SU-DHL-6 (cell line): ENCODE measurements around the gene COL17A1.

Experiments
- H2AFZ ChIP-seq: fragments of 200-600 bp; sonication (generic); 2 replicates; pipeline ENCODE4 v1.6.1; 2014; ENCODE audit warnings: low read depth, mild to moderate bottlenecking, moderate library complexity, mixed read lengths, antibody characterized with exemption, low read length; ENCODE audit not compliant: severe bottlenecking
- H3F3A ChIP-seq: fragments of 200-600 bp; shearing (Covaris generic); 2 replicates; pipeline ENCODE4 v1.6.0; 2016; ENCODE audit warnings: antibody characterized with exemption, mild to moderate bottlenecking; ENCODE audit not compliant: insufficient read depth
- H3K27ac ChIP-seq: fragments of 200-600 bp; sonication (generic); 2 replicates; pipeline ENCODE4 v1.5.1; 2016; ENCODE audit warnings: low read depth, mild to moderate bottlenecking, low read length, moderate library complexity, mixed read lengths
- H3K27me3 ChIP-seq: fragments of 200-600 bp; sonication (generic), shearing (Covaris generic); 2 replicates; pipeline ENCODE4 v1.6.0; 2014; ENCODE audit warnings: mild to moderate bottlenecking, low read length
- H3K36me3 ChIP-seq: fragments of 200-600 bp; sonication (generic); 2 replicates; pipeline ENCODE4 v1.6.1; 2014; ENCODE audit warnings: mild to moderate bottlenecking, low read length, mixed read lengths
- H3K4me2 ChIP-seq: fragments of 300-600, 200-600 bp; shearing (Covaris generic), sonication (generic); 2 replicates; pipeline ENCODE4 v1.6.0; 2014; ENCODE audit warnings: low read length, low read depth, mild to moderate bottlenecking; ENCODE audit not compliant: poor library complexity, severe bottlenecking
- H3K4me3 ChIP-seq: fragments of 200-600 bp; sonication (generic); 2 replicates; pipeline ENCODE4 v1.5.1; 2014; ENCODE audit warnings: antibody characterized with exemption, low read length, mild to moderate bottlenecking, mixed read lengths; ENCODE audit not compliant: insufficient read depth, poor library complexity, severe bottlenecking
- H3K79me2 ChIP-seq: fragments of 200-600 bp; sonication (generic); 2 replicates; pipeline ENCODE4 v1.6.1; 2014; ENCODE audit warnings: mild to moderate bottlenecking, low read length, moderate library complexity; ENCODE audit not compliant: insufficient read depth
- H3K9ac ChIP-seq: fragments of 200-600 bp; sonication (generic); 2 replicates; pipeline ENCODE4 v1.7.0; 2014; ENCODE audit warnings: mild to moderate bottlenecking, low read length
- H3K9me2 ChIP-seq: fragments of 200-600 bp; sonication (generic); replicated peaks from 2 replicates; pipeline ENCODE4 v1.6.1; 2014; ENCODE audit warnings: low read length; ENCODE audit not compliant: insufficient read depth
- H3K9me3 ChIP-seq: fragments of 200-600 bp; sonication (generic); 2 replicates; pipeline ENCODE4 v1.6.1; 2014; ENCODE audit warnings: low read length, mixed read lengths; ENCODE audit not compliant: insufficient read depth
- H4K20me1 ChIP-seq: fragments of 200-600 bp; sonication (generic); 2 replicates; pipeline ENCODE4 v1.6.1; 2014; ENCODE audit warnings: low read depth, mild to moderate bottlenecking, antibody characterized with exemption, low read length, moderate library complexity, mixed read lengths
- CTCF ChIP-seq: fragments of 200-600 bp; sonication (generic); IDR thresholded peaks from one replicate; pipeline ENCODE4 v1.5.1; 2017; ENCODE audit warnings: antibody characterized with exemption, mild to moderate bottlenecking, low read length, moderate library complexity; ENCODE audit not compliant: insufficient read depth, poor library complexity, severe bottlenecking
- EZH2phosphoT487 ChIP-seq: fragments of 200-600 bp; sonication (generic), shearing (Covaris generic); conservative IDR thresholded peaks from 2 replicates; pipeline ENCODE4 v1.6.1; 2018; ENCODE audit warnings: mild to moderate bottlenecking, antibody characterized with exemption, low read length, moderate library complexity, mixed read lengths

Gene COL17A1

GRCh38 chr10:103983367-103983911 is 102.2 kb downstream of the COL17A1 start:
- peak overlapping the region; percentile 61 for H3K27ac ChIP-seq
- H3K36me3 ChIP-seq, result no peaks in the 10 kb centered on the region
- H3K27me3 ChIP-seq, result no peaks in the 10 kb centered on the region
- H2AFZ ChIP-seq, result peak overlapping the region; percentile 32
- no peaks in the 10 kb centered on the region for H3K9me2 ChIP-seq
- H4K20me1 ChIP-seq, result peaks cover 10% of the 10 kb centered on the region; the same call in 1 of the 2 replicates
- H3K4me2 ChIP-seq, result peak overlapping the region; percentile 58
- no peaks in the 10 kb centered on the region for H3K9me3 ChIP-seq
- H3K79me2 ChIP-seq, result peaks cover 88% of the 10 kb centered on the region
- H3F3A ChIP-seq, result 0 out of 2 replicates have a peak, but pooled peaks cover 3% of the 10 kb centered on the region
- peak overlapping the region; percentile 25 for H3K9ac ChIP-seq
- no peak overlapping the region for H3K4me3 ChIP-seq
- TF ChIP-seq EZH2phosphoT487, result no peak
- TF ChIP-seq CTCF, result no peak

- Histone ChIP-seq H2AFZ (no peak overlapping the region), H3K4me3 (no peak overlapping the region), H3K79me2 (peaks cover 87% of the 10 kb centered on the region), H4K20me1 (peaks cover 10% of the 10 kb centered on the region; the same call in 1 of the 2 replicates), H3K9me3 (no peaks in the 10 kb centered on the region), H3K27me3 (no peaks in the 10 kb centered on the region), H3K9ac (no peak overlapping the region), H3K27ac (no peak overlapping the region), H3K4me2 (peak overlapping the region; percentile 58), H3K36me3 (no peaks in the 10 kb centered on the region), H3K9me2 (no peaks in the 10 kb centered on the region), H3F3A (0 out of 2 replicates have a peak, but pooled peaks cover 3% of the 10 kb centered on the region)
- TF ChIP-seq CTCF (peak; percentile 17), EZH2phosphoT487 (no peak)
These were observed 103.0 kb downstream of the COL17A1 start for GRCh38 chr10:103982639-103983038.
